Measurements from ENCODE around the gene FABP1.

The FABP1 gene
- 0 reads per million in 2 donors for total RNA-seq

DNA sequence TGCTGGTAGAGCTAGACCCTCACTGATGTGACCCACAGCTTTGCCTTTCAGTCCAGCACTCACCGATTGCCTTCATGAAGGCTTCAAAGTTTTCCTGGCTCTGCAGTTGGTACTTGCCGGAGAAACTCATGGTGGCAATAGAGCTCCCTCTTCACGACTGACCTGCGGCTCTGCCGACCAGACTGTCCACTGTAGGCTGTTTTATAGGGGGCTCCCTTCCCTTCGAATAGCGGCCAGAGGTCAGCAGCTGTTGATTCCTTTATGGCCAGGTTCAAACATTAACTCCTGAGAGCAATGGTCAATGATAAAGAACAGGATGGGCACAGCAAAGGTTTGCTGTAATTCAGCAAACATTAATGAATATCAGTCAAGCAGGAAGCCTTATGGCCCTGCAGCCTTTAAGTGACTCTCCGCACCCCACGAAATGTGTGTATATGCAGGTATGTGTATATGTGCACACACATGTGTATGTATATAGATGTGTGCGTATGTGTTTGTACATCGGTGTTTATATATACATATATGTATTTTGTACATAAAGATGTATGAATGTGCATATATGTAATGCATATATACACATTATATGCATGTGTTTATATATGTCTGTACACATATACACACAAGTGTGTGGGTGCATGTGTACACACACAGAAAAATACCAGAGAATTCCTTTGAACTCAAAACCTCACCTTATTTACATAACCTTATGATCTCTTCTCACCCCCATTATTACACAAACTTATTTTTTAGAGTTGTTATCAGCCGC, at the start of gene FABP1:
Gene FABP1 (minus strand): TSS at position 175 of the 766 bp plus-strand sequence. CDS start 45 bp downstream, at position 130.
- no peak for DNase-seq

- no peak for DNase-seq
Measured at GRCh38 chr2:88177556-88177955, 49.7 kb upstream of the FABP1 start.

GRCh38 chr2:88176352-88176984, 48.6 kb upstream of the FABP1 start:
- no peak for DNase-seq

DNA sequence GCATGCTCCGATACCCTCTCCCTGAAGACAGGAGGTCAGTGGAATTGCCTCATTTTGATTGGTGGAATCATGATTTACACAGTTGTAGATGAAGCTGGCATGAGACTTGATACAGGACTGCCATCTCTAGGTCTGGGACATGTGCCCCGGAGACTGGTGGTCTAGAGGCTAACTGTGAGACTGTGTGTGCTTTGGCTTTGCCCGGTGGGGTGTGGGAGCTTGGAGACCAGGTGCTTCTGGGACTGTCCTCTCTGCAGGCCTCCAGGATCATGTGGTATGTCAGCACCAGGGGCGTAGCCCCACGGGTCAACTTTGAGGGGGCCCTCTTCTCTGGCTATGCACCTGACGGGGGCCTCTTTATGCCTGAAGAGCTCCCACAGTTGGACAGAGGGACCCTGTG, 45.0 kb upstream of the FABP1 start:
- DNase-seq = no peak

GRCh38 chr2:88171966-88172365, 44.1 kb upstream of the FABP1 start:
- no peak for DNase-seq

DNA sequence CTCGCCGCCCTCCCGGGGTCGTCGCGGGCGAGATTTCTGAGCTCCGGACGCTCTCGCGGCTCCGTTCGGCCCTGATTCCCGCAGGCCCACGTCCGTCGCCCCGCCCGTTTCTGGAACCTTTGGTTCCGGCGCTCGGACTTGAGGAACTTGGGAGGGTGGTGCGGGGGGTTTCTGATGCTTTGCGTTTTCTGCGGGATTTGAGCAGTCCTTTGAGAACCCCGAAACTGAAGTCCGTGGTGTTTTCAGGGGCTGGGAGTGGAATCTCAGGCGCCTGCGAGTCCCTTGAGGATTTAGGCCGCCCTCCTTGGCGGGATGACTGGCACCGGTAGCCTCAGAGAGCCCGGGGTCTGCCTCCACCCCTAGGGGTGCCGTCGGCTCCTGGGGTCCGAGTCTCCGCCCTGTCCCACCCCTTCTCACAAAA, 42.6 kb upstream of the FABP1 start:
- no peak for DNase-seq

DNA sequence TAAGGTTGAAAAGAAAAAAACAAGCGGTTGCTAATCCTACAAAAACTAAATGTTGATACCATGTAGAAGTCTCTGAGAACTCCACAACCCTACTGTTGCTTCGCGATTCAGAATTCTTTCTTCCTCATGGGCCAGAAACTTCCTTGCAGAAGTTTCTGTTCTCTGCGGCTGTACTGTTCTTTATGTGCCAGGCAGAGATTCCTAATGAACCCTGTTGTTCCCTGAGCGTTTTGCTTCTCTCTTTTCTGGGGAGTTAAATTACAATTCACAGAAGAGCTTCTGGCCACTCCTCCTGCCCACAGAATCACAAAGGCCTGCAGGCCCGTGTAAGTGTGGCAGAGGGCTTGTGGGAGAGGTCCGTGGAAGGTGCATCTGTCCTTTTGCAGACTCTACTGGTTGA, 40.5 kb upstream of the FABP1 start:
- no peak for DNase-seq

DNA sequence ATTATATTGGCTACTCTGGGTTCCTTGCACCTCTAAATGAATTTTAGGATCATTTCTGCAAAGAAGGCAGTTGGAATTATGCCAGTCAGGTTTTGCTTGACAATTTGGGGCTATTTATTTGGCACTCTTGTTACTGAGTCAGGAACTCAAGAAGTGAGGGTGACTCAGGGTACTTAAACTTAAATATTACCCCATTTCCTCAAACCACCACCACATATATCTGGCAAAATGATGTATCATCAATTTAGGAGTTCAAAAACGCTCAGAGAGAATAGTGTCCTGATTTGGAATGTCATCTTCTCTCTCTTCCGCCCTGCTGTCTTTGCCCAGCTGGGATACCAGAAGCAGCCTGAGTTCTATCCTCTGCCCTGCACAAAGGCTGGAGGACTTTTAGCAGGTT, 39.9 kb upstream of the FABP1 start:
- DNase-seq = no peak

GRCh38 chr2:88165332-88166003, 37.6 kb upstream of the FABP1 start:
- no peak for DNase-seq

DNA sequence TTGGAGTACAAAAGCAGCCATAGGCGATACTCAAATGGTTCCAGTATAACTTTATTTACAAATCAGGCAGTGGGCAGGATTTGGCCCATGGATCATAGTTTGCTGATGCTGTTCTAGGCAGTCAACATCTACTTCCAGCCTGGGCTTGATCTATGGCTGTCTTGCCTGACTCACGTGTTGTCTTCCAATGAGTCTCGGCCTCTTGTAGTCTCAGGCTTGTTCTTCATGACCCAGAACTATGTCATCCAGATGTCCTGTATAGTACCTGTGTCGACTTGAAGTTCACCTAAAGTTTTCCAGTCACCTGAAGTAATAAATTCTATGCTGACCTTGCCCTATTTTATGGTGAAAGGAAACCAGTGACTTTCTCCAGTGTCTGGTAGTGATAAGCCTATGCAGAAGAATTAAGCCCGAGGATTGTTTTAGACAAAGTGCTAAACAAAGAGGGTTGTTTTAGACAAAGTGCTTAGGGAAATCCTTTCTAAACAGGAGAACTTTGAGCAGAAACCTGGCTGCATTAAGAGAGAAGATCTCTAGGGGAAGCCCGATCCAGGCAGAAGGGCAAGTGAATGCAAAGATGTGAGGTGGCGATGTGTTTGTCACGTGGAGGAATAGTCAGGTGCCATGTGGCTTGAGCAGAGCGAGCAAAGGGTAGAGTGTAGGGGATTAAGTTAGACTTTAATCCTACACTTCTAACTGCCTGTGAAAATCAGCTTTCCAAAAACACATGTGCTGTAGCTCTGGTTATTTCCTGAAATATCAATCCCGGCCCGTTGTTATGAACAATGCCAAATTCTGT, 33.8 kb upstream of the FABP1 start:
- no peak for DNase-seq

DNA sequence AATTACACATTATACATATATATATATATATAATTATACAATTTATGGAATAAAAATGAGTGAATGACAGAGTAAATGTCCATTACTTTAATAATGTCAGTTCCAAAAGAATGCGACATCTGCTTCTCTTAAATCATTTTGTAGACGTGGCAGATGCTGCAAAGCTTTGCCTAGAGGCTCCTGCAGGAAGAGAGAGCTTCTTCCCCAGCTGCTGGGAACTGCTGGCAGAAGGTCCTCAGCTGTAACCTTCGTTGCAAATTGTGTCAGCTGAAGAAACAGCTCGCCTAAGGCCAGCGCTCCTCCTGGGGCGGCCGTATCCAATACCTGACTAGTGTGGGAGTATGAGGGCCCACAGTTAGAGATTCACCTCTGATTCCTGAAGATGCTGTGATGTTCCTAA, 32.7 kb upstream of the FABP1 start:
- no peak for DNase-seq

- peak; percentile 27 for DNase-seq
Measured at GRCh38 chr2:88159955-88160415, 32.1 kb upstream of the FABP1 start.

- no peak for DNase-seq
Measured at GRCh38 chr2:88159481-88159880, 31.6 kb upstream of the FABP1 start.

DNA sequence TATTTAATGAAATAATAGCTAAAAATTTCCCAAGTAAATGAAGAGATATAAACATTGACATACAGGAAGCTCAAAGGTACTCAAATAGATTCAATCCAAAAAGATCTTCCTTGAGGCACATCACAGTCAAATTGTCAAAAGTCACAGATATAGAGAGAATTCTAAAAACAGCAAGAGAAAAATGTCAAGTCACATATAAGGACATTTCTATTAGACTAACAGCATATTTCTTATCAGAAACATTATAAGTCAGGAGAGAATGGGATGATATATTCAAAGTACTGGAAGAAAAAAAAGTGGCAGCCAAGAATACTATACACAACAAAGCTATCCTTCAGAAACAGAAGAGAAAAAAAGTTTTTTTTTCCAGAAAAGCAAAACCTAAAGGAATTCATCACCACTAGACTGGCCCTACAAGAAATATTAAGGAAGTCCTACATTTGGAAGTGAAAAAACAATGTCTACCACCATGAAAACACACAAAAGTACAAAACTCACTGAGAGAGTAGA, 21.1 kb upstream of the FABP1 start:
- DNase-seq = no peak

DNA sequence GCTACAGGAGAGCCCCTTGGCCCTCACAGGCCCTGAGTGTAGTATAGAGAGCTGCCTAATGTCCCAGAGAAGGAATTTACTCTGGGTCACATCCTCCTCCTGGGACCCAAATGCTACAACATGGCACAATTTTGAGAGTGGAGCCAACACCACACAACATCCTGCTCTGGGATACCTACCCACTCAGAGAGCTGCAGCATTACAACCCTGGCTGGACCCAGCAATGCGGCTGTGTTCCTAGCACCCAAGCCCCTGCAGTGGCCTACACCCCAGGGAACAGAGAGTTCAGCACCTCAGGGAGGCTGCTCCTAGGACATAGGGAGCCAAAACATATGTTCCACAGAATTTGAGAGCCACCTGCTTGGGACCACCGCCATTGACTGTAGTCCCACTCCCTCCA, 19.3 kb upstream of the FABP1 start:
- DNase-seq = no peak

GRCh38 chr2:88146590-88146989, 18.7 kb upstream of the FABP1 start:
- DNase-seq = no peak

GRCh38 chr2:88144914-88145497, 17.1 kb upstream of the FABP1 start:
- DNase-seq = no peak

- no peak for DNase-seq
Measured at GRCh38 chr2:88144271-88144670, 16.4 kb upstream of the FABP1 start.

DNA sequence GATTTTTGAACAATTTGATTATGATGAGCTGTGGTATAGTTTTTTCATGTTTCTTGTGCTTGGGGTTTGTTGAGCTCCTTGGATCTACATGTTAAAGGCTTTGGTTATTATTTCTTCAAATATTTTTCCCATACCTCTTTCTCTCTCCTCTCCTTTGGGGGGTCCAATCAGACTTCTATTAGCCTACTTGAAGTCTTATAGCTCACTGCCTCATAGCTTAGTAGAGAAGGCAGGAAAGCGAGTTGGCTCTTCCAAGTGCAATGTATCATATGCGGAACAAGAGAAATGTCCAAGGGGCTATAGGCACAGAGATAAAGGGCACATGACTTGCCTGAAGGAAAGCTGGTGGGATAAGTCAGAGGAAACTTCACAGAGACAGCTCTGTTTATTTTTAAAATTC, 14.1 kb upstream of the FABP1 start:
- DNase-seq = no peak

DNA sequence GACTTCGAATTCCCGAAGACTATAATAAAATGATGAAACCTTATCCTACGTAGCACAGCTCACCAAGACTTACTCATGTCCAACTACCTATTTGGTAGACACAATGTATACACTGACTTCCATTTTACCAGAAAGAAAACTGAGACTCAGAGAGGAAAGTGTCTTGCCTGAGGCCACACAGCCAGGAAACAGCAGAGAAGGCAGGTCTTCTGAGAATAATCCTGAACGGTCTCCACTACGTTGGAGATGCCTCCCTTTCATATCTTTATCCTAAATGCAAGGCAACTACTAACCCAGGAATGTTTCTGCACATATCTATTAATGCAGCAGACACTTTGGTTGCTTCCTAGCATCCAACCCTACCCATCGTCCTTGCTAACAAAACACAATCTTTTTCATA, 11.9 kb upstream of the FABP1 start:
- no peak for DNase-seq

DNA sequence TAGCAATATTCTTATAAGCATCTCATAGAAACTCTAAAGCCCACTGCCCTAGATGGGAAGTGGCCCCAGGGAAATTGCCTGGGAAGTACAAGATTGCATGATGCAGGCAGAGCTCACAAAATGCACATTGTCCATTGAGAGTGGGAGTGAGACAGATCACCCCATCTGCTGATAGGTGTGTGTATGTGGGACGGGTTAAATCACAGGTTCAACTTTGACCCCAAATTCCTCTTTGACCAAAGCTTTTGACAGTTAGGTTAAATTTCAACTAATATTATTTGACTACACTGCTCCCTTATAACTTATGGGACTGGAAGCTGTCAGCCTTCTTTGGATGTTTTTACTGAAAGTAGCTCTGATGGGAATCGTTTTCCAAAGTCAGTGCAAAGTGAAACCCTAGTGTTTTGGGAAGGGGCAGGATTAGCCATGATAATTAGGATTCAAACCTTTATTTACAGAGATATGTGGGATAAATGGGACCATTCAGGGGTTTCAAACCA, 11.4 kb upstream of the FABP1 start:
- no peak for DNase-seq

GRCh38 chr2:88137833-88138232, 10.0 kb upstream of the FABP1 start:
- no peak for DNase-seq

Data from T-helper 9 cell (primary cell).